ENCODE data around the gene NSMF.
"Not testable (repeated sequence)": the region's sequence is repeated elsewhere in the genome, so short reads cannot be mapped to it uniquely, and the experiment has no call there.

Gene NSMF

DNA sequence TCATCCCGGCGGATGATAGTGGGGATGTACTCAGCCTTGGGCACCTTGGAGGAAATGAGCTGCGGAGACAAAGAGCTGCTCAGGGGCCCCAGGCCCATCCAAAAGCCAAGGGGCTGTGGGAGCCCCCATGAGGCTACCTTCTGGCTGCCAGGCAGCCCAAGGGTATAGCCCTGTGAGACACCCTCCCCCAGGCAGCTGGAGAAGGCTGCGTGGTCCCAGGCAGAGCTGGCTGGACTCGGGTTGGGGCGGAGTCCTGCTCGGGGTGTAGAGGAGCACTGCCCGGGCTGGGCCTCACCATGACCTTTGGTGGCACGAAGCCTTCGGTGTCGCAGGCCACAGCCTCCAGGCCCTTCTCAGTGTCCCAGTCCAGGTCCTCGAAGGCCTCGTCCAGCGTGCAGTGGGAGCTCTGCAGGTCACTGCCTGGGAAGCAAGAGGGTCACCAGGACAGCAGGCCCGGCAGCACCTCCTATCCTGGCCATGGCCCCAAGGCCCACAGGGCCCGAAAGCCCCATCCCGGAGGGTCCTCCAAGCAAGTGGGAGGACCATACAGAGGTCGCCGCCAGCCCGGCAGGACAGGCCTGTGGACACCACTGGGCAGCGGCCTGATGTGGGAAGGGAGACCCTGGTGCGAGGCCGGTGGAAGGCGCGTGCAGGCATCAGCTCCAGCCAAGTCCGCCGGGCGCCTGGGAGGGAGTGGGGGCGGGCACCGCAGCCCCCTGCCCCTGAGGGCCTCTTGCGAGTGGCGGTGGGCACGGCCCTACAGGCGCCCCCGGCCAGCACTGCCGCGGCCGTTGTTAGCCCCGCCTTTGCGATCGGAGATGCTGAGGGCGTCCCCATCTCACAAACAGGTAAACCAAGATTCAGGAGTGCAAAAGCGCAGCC is 6.1 kb downstream of the NSMF start:
- Histone ChIP-seq H3K4me3 (ENCODE audit: low read length, poor library complexity, severe bottlenecking) (no peak overlapping the region), H3K9me3 (ENCODE audit: insufficient read depth, low read depth, low read length) (no peaks in the 10 kb centered on the region), H3K4me1 (ENCODE audit: insufficient read depth, low read length, poor library complexity, severe bottlenecking) (peaks cover 6% of the 10 kb centered on the region), H2AFZ (ENCODE audit: low read length) (no peak overlapping the region), H4K20me1 (ENCODE audit: insufficient read depth, low read length, poor library complexity, severe bottlenecking) (no peaks in the 10 kb centered on the region), H3K27me3 (ENCODE audit: insufficient read depth, low read length, poor library complexity, severe bottlenecking) (no peaks in the 10 kb centered on the region), H3K9ac (ENCODE audit: low read depth, low read length, poor library complexity, severe bottlenecking) (no peak overlapping the region), H3K36me3 (ENCODE audit: insufficient read depth, low read length) (no peaks in the 10 kb centered on the region), H3F3A (ENCODE audit: low read depth) (no peaks in the 10 kb centered on the region), H3K79me2 (ENCODE audit: insufficient read depth, low read length) (no peaks in the 10 kb centered on the region), H3K9me2 (replicated peaks; ENCODE audit: low read depth, low read length) (no peaks in the 10 kb centered on the region), H3K4me2 (ENCODE audit: low read depth, low read length, poor library complexity, severe bottlenecking) (no peak overlapping the region)
- TF ChIP-seq EZH2phosphoT487 (IDR thresholded peaks at IDR 0.05; ENCODE audit: borderline replicate concordance): no peak
- TF ChIP-seq, protein P1, sequence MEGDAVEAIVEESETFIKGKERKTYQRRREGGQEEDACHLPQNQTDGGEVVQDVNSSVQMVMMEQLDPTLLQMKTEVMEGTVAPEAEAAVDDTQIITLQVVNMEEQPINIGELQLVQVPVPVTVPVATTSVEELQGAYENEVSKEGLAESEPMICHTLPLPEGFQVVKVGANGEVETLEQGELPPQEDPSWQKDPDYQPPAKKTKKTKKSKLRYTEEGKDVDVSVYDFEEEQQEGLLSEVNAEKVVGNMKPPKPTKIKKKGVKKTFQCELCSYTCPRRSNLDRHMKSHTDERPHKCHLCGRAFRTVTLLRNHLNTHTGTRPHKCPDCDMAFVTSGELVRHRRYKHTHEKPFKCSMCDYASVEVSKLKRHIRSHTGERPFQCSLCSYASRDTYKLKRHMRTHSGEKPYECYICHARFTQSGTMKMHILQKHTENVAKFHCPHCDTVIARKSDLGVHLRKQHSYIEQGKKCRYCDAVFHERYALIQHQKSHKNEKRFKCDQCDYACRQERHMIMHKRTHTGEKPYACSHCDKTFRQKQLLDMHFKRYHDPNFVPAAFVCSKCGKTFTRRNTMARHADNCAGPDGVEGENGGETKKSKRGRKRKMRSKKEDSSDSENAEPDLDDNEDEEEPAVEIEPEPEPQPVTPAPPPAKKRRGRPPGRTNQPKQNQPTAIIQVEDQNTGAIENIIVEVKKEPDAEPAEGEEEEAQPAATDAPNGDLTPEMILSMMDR (conservative IDR thresholded peaks at IDR 0.05; ENCODE audit: low read length): no peak

DNA sequence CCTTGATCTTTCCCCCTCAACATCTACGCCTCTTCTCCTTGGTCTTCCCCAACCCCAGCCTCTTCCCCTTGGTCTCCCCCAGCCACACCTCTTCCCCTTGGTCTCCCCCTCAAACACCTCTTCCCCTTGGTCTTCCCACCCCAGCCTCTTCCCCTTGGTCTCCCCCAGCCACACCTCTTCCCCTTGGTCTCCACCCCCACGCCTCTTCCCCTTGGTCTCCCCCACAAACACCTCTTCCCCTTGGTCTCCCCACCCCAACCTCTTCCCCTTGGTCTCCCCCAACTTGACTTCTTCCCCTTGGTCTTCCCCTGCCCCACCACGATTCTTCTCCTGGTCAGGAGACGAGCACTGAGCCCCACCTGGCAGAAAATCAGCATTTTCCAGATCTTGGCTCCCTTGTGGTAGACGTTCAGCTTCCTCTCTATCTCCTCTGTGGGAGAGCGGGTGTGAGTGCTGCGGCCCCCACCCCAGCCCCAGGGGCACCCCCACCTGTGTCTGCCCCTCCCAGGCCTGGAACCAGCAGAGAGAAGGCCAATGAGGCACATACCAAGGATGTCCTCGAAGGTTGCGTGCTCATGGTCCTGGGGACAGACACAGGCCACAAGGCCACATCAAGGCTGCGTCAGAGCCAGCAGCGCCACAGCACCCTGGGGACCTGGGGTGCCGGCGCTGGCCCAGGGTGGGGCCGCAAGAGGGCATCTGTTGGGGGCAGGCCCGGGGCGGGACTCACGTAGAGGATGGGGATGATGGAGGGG is 7.0 kb downstream of the NSMF start:
- Histone ChIP-seq H3K79me2 (ENCODE audit: insufficient read depth, low read length) (no peaks in the 10 kb centered on the region), H3F3A (ENCODE audit: low read depth) (no peaks in the 10 kb centered on the region), H3K36me3 (ENCODE audit: insufficient read depth, low read length) (no peaks in the 10 kb centered on the region), H3K9ac (ENCODE audit: low read depth, low read length, poor library complexity, severe bottlenecking) (no peak overlapping the region), H3K27me3 (ENCODE audit: insufficient read depth, low read length, poor library complexity, severe bottlenecking) (no peaks in the 10 kb centered on the region), H4K20me1 (ENCODE audit: insufficient read depth, low read length, poor library complexity, severe bottlenecking) (no peaks in the 10 kb centered on the region), H3K9me2 (replicated peaks; ENCODE audit: low read depth, low read length) (no peaks in the 10 kb centered on the region), H3K4me3 (ENCODE audit: low read length, poor library complexity, severe bottlenecking) (no peak overlapping the region), H2AFZ (ENCODE audit: low read length) (no peak overlapping the region), H3K9me3 (ENCODE audit: insufficient read depth, low read depth, low read length) (no peaks in the 10 kb centered on the region), H3K4me2 (ENCODE audit: low read depth, low read length, poor library complexity, severe bottlenecking) (no peak overlapping the region), H3K4me1 (ENCODE audit: insufficient read depth, low read length, poor library complexity, severe bottlenecking) (peaks cover 6% of the 10 kb centered on the region)
- TF ChIP-seq, protein P1 (conservative IDR thresholded peaks at IDR 0.05; ENCODE audit: low read length): no peak
- no peak for TF ChIP-seq EZH2phosphoT487 (IDR thresholded peaks at IDR 0.05; ENCODE audit: borderline replicate concordance)

DNA sequence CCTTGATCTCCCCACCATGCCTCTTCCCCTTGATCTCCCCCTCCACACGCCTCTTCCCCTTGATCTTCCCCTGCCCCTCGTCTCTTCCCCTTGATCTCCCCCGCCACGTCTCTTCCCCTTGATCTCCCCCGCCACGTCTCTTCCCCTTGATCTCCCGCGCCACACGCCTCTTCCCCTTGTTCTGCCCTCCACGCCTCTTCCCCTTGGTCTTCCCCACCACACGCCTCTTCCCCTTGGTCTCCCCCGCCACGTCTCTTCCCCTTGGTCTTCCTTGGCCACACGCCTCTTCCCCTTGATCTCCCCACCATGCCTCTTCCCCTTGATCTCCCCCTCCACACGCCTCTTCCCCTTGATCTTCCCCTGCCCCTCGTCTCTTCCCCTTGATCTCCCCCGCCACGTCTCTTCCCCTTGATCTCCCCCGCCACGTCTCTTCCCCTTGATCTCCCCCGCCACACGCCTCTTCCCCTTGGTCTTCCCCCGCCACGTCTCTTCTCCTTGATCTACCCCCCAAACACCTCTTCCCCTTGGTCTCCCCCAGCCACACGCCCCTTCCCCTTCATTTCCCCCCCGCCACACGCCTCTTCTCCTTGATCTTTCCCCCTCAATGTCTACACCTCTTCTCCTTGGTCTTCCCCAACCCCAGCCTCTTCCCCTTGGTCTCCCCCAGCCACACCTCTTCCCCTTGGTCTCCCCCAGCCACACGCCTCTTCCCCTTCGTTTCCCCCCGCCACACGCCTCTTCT is 7.7 kb downstream of the NSMF start:
- not testable (repeated sequence) for H3K9me3 ChIP-seq (ENCODE audit: insufficient read depth, low read depth, low read length); H4K20me1 ChIP-seq (ENCODE audit: insufficient read depth, low read length, poor library complexity, severe bottlenecking); H3K79me2 ChIP-seq (ENCODE audit: insufficient read depth, low read length); H3K4me2 ChIP-seq (ENCODE audit: low read depth, low read length, poor library complexity, severe bottlenecking); H3K4me1 ChIP-seq (ENCODE audit: insufficient read depth, low read length, poor library complexity, severe bottlenecking); H3K36me3 ChIP-seq (ENCODE audit: insufficient read depth, low read length); H3F3A ChIP-seq (ENCODE audit: low read depth); H3K27me3 ChIP-seq (ENCODE audit: insufficient read depth, low read length, poor library complexity, severe bottlenecking); H2AFZ ChIP-seq (ENCODE audit: low read length); H3K4me3 ChIP-seq (ENCODE audit: low read length, poor library complexity, severe bottlenecking); H3K9ac ChIP-seq (ENCODE audit: low read depth, low read length, poor library complexity, severe bottlenecking); H3K9me2 ChIP-seq (replicated peaks; ENCODE audit: low read depth, low read length)

DNA sequence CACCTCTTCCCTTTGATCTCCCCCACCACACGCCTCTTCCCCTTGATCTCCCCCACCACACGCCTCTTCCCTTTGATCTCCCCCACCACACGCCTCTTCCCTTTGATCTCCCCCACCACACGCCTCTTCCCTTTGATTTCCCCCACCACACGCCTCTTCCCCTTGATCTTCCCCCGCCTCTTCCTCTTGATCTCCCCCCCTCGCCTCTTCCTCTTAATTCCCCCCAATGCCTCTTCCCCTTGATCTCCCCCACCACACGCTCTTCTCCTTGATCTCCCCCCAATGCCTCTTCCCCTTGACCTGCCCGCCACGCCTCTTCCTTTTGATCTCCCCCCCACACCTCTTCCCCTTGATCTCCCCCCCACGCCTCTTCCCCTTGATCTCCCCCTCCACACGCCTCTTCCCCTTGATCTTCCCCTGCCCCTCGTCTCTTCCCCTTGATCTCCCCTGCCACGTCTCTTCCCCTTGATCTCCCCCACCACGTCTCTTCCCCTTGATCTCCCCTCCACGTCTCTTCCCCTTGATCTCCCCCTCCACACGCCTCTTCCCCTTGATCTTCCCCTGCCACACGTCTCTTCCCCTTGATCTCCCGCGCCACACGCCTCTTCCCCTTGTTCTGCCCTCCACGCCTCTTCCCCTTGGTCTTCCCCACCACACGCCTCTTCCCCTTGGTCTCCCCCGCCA is 8.5 kb downstream of the NSMF start:
- H3K9me2 ChIP-seq (replicated peaks; ENCODE audit: low read depth, low read length); H3K9ac ChIP-seq (ENCODE audit: low read depth, low read length, poor library complexity, severe bottlenecking); H3F3A ChIP-seq (ENCODE audit: low read depth); H3K27me3 ChIP-seq (ENCODE audit: insufficient read depth, low read length, poor library complexity, severe bottlenecking); H3K9me3 ChIP-seq (ENCODE audit: insufficient read depth, low read depth, low read length); H2AFZ ChIP-seq (ENCODE audit: low read length); H4K20me1 ChIP-seq (ENCODE audit: insufficient read depth, low read length, poor library complexity, severe bottlenecking); H3K4me1 ChIP-seq (ENCODE audit: insufficient read depth, low read length, poor library complexity, severe bottlenecking); H3K79me2 ChIP-seq (ENCODE audit: insufficient read depth, low read length); H3K36me3 ChIP-seq (ENCODE audit: insufficient read depth, low read length); H3K4me3 ChIP-seq (ENCODE audit: low read length, poor library complexity, severe bottlenecking): not testable (repeated sequence)
- peak overlapping the region; percentile 20 for H3K4me2 ChIP-seq (ENCODE audit: low read depth, low read length, poor library complexity, severe bottlenecking)
